Liver (tissue), 3 donors: ENCODE results near the gene MED12L.

ENCODE experiments used
- CTCF ChIP-seq: fragments of 150-350 bp; IDR thresholded peaks from 2 replicates; pipeline ENCODE4 v1.5.1; 2017; ENCODE audit warnings: improper control_type of control experiment, low read depth, low read length; ENCODE audit not compliant: missing input control
- GABPA ChIP-seq, 2 donors: IDR thresholded peaks in 1 of 2; conservative IDR thresholded peaks in 1 of 2; 2 replicates each; pipeline ENCODE4 v1.6.1; 2016; ENCODE audit warnings: antibody characterized with exemption in 2 of 2, mild to moderate bottlenecking in 1 of 2, moderate library complexity in 1 of 2
- HNF4A ChIP-seq, 2 donors: conservative IDR thresholded peaks; 2 replicates each; pipeline ENCODE4 v1.6.1; 2016; ENCODE audit warnings: antibody characterized with exemption in 2 of 2, mild to moderate bottlenecking in 2 of 2
- HNF4G ChIP-seq: IDR thresholded peaks from 2 replicates; pipeline ENCODE4 v1.6.1; 2016; ENCODE audit warnings: antibody characterized with exemption
- JUND ChIP-seq, 2 donors: IDR thresholded peaks; 2 replicates each; pipeline ENCODE4 v1.6.1; 2016; ENCODE audit warnings: antibody characterized with exemption in 2 of 2
- MAX ChIP-seq: IDR thresholded peaks from 2 replicates; pipeline ENCODE4 v1.6.1; 2016; ENCODE audit warnings: antibody characterized with exemption
- RAD21 ChIP-seq, 2 donors: IDR thresholded peaks; 2 replicates each; pipeline ENCODE4 v1.6.1; 2016; ENCODE audit warnings: antibody characterized with exemption in 2 of 2, mild to moderate bottlenecking in 2 of 2
- REST ChIP-seq: IDR thresholded peaks from 2 replicates; pipeline ENCODE4 v1.6.1; 2016; ENCODE audit warnings: antibody characterized with exemption, mild to moderate bottlenecking
- SP1 ChIP-seq: IDR thresholded peaks from 2 replicates; pipeline ENCODE4 v1.6.1; 2018; ENCODE audit warnings: antibody characterized with exemption, mild to moderate bottlenecking
- TAF1 ChIP-seq: conservative IDR thresholded peaks from 2 replicates; pipeline ENCODE4 v1.6.1; 2016; ENCODE audit warnings: antibody characterized with exemption, mild to moderate bottlenecking
- ZBTB33 ChIP-seq: IDR thresholded peaks from 2 replicates; pipeline ENCODE4 v1.6.1; 2016; ENCODE audit warnings: antibody characterized with exemption
- donor health status: healthy.
- donor health status: healthy.

- TF ChIP-seq TAF1, result no peak
- TF ChIP-seq CTCF, result no peak
- TF ChIP-seq ZBTB33, result no peak
- TF ChIP-seq JUND (IDR thresholded peaks at IDR 0.05), result no peak
- no peak for TF ChIP-seq SP1
- no peak for TF ChIP-seq GABPA (IDR thresholded peaks at IDR 0.05 in 1 of 2, conservative IDR thresholded peaks at IDR 0.05 in 1 of 2)
- TF ChIP-seq RAD21 (IDR thresholded peaks at IDR 0.05), result no peak
- TF ChIP-seq HNF4G, result no peak
- TF ChIP-seq REST, result no peak
- no peak for TF ChIP-seq HNF4A (conservative IDR thresholded peaks at IDR 0.05)
- TF ChIP-seq MAX, result no peak
Observed at GRCh38 chr3:151351648-151352047, 266.2 kb downstream of the MED12L start.
